HG03060 (cell line): Measurements from ENCODE around the gene ADARB2.

Experiments
- ATAC-seq: cut with Tn5 transposase; IDR thresholded peaks from one replicate; pipeline ENCODE4 v1.9.1; 2021; ENCODE audit warnings: low read depth, moderate number of reproducible peaks; ENCODE audit not compliant: unreplicated experiment

ADARB2 gene

GRCh38 chr10:1209355-1209979, 527.9 kb downstream of the ADARB2 start:
- no peak for ATAC-seq

GRCh38 chr10:1208366-1209311, 528.7 kb downstream of the ADARB2 start:
- no peak for ATAC-seq

- no peak for ATAC-seq
Observed at GRCh38 chr10:1206601-1207000, 530.7 kb downstream of the ADARB2 start.

GRCh38 chr10:1206101-1206500, 531.2 kb downstream of the ADARB2 start:
- no peak for ATAC-seq

GRCh38 chr10:1205450-1206030, 531.8 kb downstream of the ADARB2 start:
- ATAC-seq, result no peak

GRCh38 chr10:1204434-1205326, 532.6 kb downstream of the ADARB2 start:
- no peak for ATAC-seq

GRCh38 chr10:1203704-1204103, 533.6 kb downstream of the ADARB2 start:
- no peak for ATAC-seq

GRCh38 chr10:1203216-1203615, 534.1 kb downstream of the ADARB2 start:
- ATAC-seq, result no peak

GRCh38 chr10:1202343-1202742, 535.0 kb downstream of the ADARB2 start:
- ATAC-seq, result no peak

GRCh38 chr10:1200866-1201807, 536.2 kb downstream of the ADARB2 start:
- no peak for ATAC-seq

GRCh38 chr10:1199897-1200721, 537.2 kb downstream of the ADARB2 start:
- ATAC-seq, result no peak

- ATAC-seq, result no peak
Observed at GRCh38 chr10:1199345-1199673, 538.0 kb downstream of the ADARB2 start.

GRCh38 chr10:1198453-1199344, 538.6 kb downstream of the ADARB2 start:
- no peak for ATAC-seq

GRCh38 chr10:1197384-1197783, 539.9 kb downstream of the ADARB2 start:
- no peak for ATAC-seq

GRCh38 chr10:1196656-1197055, 540.7 kb downstream of the ADARB2 start:
- ATAC-seq, result no peak

GRCh38 chr10:1195828-1196227, 541.5 kb downstream of the ADARB2 start:
- no peak for ATAC-seq

GRCh38 chr10:1194161-1194560, 543.2 kb downstream of the ADARB2 start:
- no peak for ATAC-seq

GRCh38 chr10:1193561-1193960, 543.8 kb downstream of the ADARB2 start:
- no peak for ATAC-seq
